HepG2 (cell line): ENCODE measurements around the gene ARL2. TPM values are rescaled to one million over a fixed set of nuclear protein-coding genes. Genes with fewer than 3 reads are reported as not detected.

Experiments used
- ATF7 ChIP-seq, 2 experiments: fragments of 450-650 bp in 1 of 2; sonication (generic) in 1 of 2; formaldehyde crosslinking in 1 of 2; IDR thresholded peaks; 2 replicates each; pipeline versions ENCODE4 v1.4.0 to v1.6.1; 2016 to 2020; ENCODE audit warnings: antibody characterized with exemption in 1 of 2, mild to moderate bottlenecking in 1 of 2, missing genetic modification reagents in 1 of 2
- BCL6 ChIP-seq: IDR thresholded peaks from 2 replicates; pipeline ENCODE4 v1.6.1; 2016; ENCODE audit warnings: missing genetic modification reagents, missing compliant biosample characterization
- BORCS8-MEF2B ChIP-seq: sonication (generic); formaldehyde crosslinking; IDR thresholded peaks from 2 replicates; pipeline ENCODE4 v1.8.0; 2022; ENCODE audit warnings: mild to moderate bottlenecking, missing genetic modification reagents
- CBX1 ChIP-seq: IDR thresholded peaks from one replicate; pipeline ENCODE4 v1.6.1; 2016; ENCODE audit warnings: antibody characterized with exemption, low read depth
- KAT2B ChIP-seq: fragments of 150-350 bp; IDR thresholded peaks from 2 replicates; pipeline ENCODE4 v1.6.1; 2014; ENCODE audit warnings: low read depth, low read length, borderline replicate concordance
- MAFG ChIP-seq: sonication (generic); formaldehyde crosslinking; IDR thresholded peaks from 2 replicates; pipeline ENCODE4 v1.5.1; 2020; ENCODE audit warnings: mild to moderate bottlenecking, missing genetic modification reagents
- MTERF4 ChIP-seq: sonication (generic); formaldehyde crosslinking; IDR thresholded peaks from 2 replicates; pipeline ENCODE4 v1.8.0; 2023; ENCODE audit warnings: mild to moderate bottlenecking, missing genetic modification reagents
- NAIF1 ChIP-seq: sonication (generic); formaldehyde crosslinking; IDR thresholded peaks from 2 replicates; pipeline ENCODE4 v1.5.0; 2020; ENCODE audit warnings: mild to moderate bottlenecking, missing genetic modification reagents, borderline replicate concordance
- NKX3-1 ChIP-seq: sonication (generic); formaldehyde crosslinking; IDR thresholded peaks from 2 replicates; pipeline ENCODE4 v1.5.0; 2020; ENCODE audit warnings: missing genetic modification reagents
- NR3C1 ChIP-seq: sonication (generic); formaldehyde crosslinking; IDR thresholded peaks from 2 replicates; pipeline ENCODE4 v1.4.0; 2020; ENCODE audit warnings: missing genetic modification reagents
- SMAD1 ChIP-seq: sonication (generic); formaldehyde crosslinking; IDR thresholded peaks from 2 replicates; pipeline ENCODE4 v1.4.0; 2020; ENCODE audit warnings: missing genetic modification reagents, low read depth, mild to moderate bottlenecking, borderline replicate concordance
- SNAPC2 ChIP-seq: sonication (generic); formaldehyde crosslinking; IDR thresholded peaks from 2 replicates; pipeline ENCODE4 v1.8.1; 2022; ENCODE audit warnings: mild to moderate bottlenecking, missing genetic modification reagents
- TEAD2 ChIP-seq: sonication (generic); formaldehyde crosslinking; IDR thresholded peaks from 2 replicates; pipeline ENCODE4 v1.9.0; 2021; ENCODE audit warnings: missing genetic modification reagents
- TMF1 ChIP-seq: sonication (generic); formaldehyde crosslinking; IDR thresholded peaks from 2 replicates; pipeline ENCODE4 v1.8.1; 2022; ENCODE audit warnings: low read depth, missing genetic modification reagents
- WIZ ChIP-seq: sonication (generic); formaldehyde crosslinking; IDR thresholded peaks from 2 replicates; pipeline ENCODE4 v1.5.1; 2020; ENCODE audit warnings: mild to moderate bottlenecking, missing genetic modification reagents
- ZC3H13 ChIP-seq: sonication (generic); formaldehyde crosslinking; IDR thresholded peaks from 2 replicates; pipeline ENCODE4 v1.8.1; 2023; ENCODE audit warnings: mild to moderate bottlenecking, missing genetic modification reagents, moderate library complexity
- ZFP36 ChIP-seq: fragments of 150-350 bp; IDR thresholded peaks from 2 replicates; pipeline ENCODE4 v1.6.1; 2018; ENCODE audit warnings: borderline replicate concordance, low read length, low read depth; ENCODE audit not compliant: partially characterized antibody
- ZMYM3 ChIP-seq: sonication (generic); formaldehyde crosslinking; IDR thresholded peaks from 2 replicates; pipeline ENCODE4 v1.5.1; 2020; ENCODE audit warnings: mild to moderate bottlenecking, missing genetic modification reagents
- ZNF563 ChIP-seq: sonication (generic); formaldehyde crosslinking; IDR thresholded peaks from 2 replicates; pipeline ENCODE4 v1.8.0; 2022; ENCODE audit warnings: mild to moderate bottlenecking, moderate library complexity, missing genetic modification reagents
- ZNF598 ChIP-seq: sonication (generic); formaldehyde crosslinking; IDR thresholded peaks from 2 replicates; pipeline ENCODE4 v1.5.1; 2020; ENCODE audit warnings: mild to moderate bottlenecking, missing genetic modification reagents, borderline replicate concordance
- ZNF7 ChIP-seq: IDR thresholded peaks from 2 replicates; pipeline ENCODE4 v1.6.1; 2016; ENCODE audit warnings: missing biosample characterization, missing genetic modification reagents
- ZNF747 ChIP-seq: sonication (generic); formaldehyde crosslinking; IDR thresholded peaks from 2 replicates; pipeline ENCODE4 v1.8.1; 2023; ENCODE audit warnings: missing genetic modification reagents, mild to moderate bottlenecking, borderline replicate concordance
- ZNF761 ChIP-seq: sonication (generic); formaldehyde crosslinking; conservative IDR thresholded peaks from 2 replicates; pipeline ENCODE4 v1.4.0; 2020; ENCODE audit warnings: mild to moderate bottlenecking, missing genetic modification reagents
- ZNF891 ChIP-seq: sonication (generic); formaldehyde crosslinking; IDR thresholded peaks from 2 replicates; pipeline ENCODE4 v1.5.0; 2020; ENCODE audit warnings: mild to moderate bottlenecking, missing genetic modification reagents
- polyA plus RNA-seq, 8 experiments: library from polyadenylated mRNA; depleted of rRNA in 3 of 8; stranded (reverse) in 7 of 8; unstranded in 1 of 8; fragments of >200 nt; fragmentation: Illumina TruSeq in 4 of 8; extraction: Trizol in 4 of 8; gene quantifications; 2 replicates each; pipeline versions ENCODE4 v1.2.1 to v1.2.3, GENCODE V29; 2011 to 2016; ENCODE audit warnings: low read depth in 4 of 8, missing spikeins in 1 of 8, mixed read lengths in 1 of 8; ENCODE audit not compliant: insufficient read depth in 1 of 8
- total RNA-seq, 5 experiments: library from RNA; depleted of rRNA; stranded (reverse); fragments of >200 nt; fragmentation: Illumina TruSeq; extraction: Trizol; gene quantifications; 2 replicates each; pipeline ENCODE4 v1.2.3, GENCODE V29; 2016; ENCODE audit warnings: low read depth in 1 of 5
- TF ChIP-seq, protein P1 (sequence below): sonication (generic); formaldehyde crosslinking; IDR thresholded peaks from 2 replicates; pipeline ENCODE4 v1.4.0; 2020; ENCODE audit warnings: mild to moderate bottlenecking, low read depth, missing genetic modification reagents
- TF ChIP-seq, protein P2 (sequence below): IDR thresholded peaks from 2 replicates; pipeline ENCODE4 v1.6.1; 2016; ENCODE audit warnings: control low read depth
- TF ChIP-seq, protein P3 (sequence below): sonication (generic); formaldehyde crosslinking; IDR thresholded peaks from 2 replicates; pipeline ENCODE4 v1.4.0; 2020; ENCODE audit warnings: mild to moderate bottlenecking, missing genetic modification reagents
- TF ChIP-seq, protein P4 (sequence below): IDR thresholded peaks from 2 replicates; pipeline ENCODE4 v1.6.1; 2016; ENCODE audit warnings: missing genetic modification reagents, missing compliant biosample characterization

ARL2 gene
- total and polyA plus RNA-seq, 2 of the 13 experiments (the other 11 are each of a cell fraction or from before 2014, with no cell fraction given): 82.9 to 84.4 TPM

DNA sequence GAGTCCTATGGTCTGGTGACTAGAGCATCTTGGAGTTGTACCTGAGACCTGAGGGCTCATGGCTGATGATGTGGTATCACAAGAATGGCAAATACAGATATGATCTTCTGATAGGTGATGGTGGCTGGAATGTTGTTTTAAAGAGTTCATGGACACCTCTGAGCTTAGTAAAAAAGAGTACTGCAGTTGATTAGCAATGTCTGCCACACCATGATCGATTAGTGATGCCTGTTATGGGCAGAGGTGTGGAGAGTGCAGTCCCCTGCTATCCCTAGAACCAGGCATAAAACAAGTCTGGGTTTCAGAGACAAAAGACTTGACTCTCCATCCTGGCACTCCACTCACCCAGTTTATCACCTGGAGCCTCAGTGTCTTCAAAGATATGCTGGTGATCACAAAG is 15.8 kb upstream of the ARL2 start (continued):
- TF ChIP-seq ZNF563 (CRISPR knock-in tag) (no peak), KAT2B (no peak), SMAD1 (CRISPR knock-in tag) (no peak), NAIF1 (CRISPR knock-in tag) (no peak), ZNF761 (CRISPR knock-in tag) (no peak), MTERF4 (CRISPR knock-in tag) (no peak), ZC3H13 (CRISPR knock-in tag) (no peak), WIZ (no peak), TEAD2 (CRISPR knock-in tag) (no peak), ZMYM3 (CRISPR knock-in tag) (0 out of 2 replicates have a peak, but pooled peaks have one; percentile 47), ZNF747 (CRISPR knock-in tag) (no peak), BORCS8-MEF2B (CRISPR knock-in tag) (no peak), ATF7 (IDR thresholded peaks at IDR 0.05) (no peak), ATF7 (CRISPR knock-in tag; IDR thresholded peaks at IDR 0.05) (no peak), ZNF598 (CRISPR knock-in tag) (no peak), MAFG (CRISPR knock-in tag) (no peak), ZFP36 (no peak), ZNF891 (CRISPR knock-in tag) (no peak), TMF1 (no peak), CBX1 (no peak), NKX3-1 (CRISPR knock-in tag) (no peak), ZNF7 (CRISPR knock-in tag) (no peak), NR3C1 (CRISPR knock-in tag) (no peak), SNAPC2 (no peak), BCL6 (CRISPR knock-in tag) (no peak)
- TF ChIP-seq, protein P1, sequence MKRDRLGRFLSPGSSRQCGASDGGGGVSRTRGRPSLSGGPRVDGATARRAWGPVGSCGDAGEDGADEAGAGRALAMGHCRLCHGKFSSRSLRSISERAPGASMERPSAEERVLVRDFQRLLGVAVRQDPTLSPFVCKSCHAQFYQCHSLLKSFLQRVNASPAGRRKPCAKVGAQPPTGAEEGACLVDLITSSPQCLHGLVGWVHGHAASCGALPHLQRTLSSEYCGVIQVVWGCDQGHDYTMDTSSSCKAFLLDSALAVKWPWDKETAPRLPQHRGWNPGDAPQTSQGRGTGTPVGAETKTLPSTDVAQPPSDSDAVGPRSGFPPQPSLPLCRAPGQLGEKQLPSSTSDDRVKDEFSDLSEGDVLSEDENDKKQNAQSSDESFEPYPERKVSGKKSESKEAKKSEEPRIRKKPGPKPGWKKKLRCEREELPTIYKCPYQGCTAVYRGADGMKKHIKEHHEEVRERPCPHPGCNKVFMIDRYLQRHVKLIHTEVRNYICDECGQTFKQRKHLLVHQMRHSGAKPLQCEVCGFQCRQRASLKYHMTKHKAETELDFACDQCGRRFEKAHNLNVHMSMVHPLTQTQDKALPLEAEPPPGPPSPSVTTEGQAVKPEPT (CRISPR knock-in tag): no peak
- TF ChIP-seq, protein P2, sequence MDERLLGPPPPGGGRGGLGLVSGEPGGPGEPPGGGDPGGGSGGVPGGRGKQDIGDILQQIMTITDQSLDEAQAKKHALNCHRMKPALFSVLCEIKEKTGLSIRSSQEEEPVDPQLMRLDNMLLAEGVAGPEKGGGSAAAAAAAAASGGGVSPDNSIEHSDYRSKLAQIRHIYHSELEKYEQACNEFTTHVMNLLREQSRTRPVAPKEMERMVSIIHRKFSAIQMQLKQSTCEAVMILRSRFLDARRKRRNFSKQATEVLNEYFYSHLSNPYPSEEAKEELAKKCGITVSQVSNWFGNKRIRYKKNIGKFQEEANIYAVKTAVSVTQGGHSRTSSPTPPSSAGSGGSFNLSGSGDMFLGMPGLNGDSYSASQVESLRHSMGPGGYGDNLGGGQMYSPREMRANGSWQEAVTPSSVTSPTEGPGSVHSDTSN (CRISPR knock-in tag): no peak
- TF ChIP-seq, protein P3, sequence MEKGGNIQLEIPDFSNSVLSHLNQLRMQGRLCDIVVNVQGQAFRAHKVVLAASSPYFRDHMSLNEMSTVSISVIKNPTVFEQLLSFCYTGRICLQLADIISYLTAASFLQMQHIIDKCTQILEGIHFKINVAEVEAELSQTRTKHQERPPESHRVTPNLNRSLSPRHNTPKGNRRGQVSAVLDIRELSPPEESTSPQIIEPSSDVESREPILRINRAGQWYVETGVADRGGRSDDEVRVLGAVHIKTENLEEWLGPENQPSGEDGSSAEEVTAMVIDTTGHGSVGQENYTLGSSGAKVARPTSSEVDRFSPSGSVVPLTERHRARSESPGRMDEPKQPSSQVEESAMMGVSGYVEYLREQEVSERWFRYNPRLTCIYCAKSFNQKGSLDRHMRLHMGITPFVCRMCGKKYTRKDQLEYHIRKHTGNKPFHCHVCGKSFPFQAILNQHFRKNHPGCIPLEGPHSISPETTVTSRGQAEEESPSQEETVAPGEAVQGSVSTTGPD (CRISPR knock-in tag): no peak
- TF ChIP-seq, protein P4, sequence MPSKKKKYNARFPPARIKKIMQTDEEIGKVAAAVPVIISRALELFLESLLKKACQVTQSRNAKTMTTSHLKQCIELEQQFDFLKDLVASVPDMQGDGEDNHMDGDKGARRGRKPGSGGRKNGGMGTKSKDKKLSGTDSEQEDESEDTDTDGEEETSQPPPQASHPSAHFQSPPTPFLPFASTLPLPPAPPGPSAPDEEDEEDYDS (CRISPR knock-in tag): peak; percentile 37; the same call in 1 of the 2 replicates
